Activated CD8-positive, alpha-beta memory T cell treated with anti-CD3 and anti-CD28 coated beads, Interleukin-2, amount 10 ng/mL, durations not matched to agents 7 days and 5 days (primary cell): Measurements from ENCODE around the gene BCL2L13. TPM values are rescaled to one million over a fixed set of nuclear protein-coding genes. Genes with fewer than 3 reads are reported as not detected.

Experiments
- ATAC-seq: fragments of 150-1000 bp; cut with Tn5 transposase; one replicate; pipeline ENCODE4 v1.10.0; 2021; ENCODE audit warnings: moderate library complexity
- CTCF ChIA-PET: fragments of 350-600 bp; sonication (Branson Sonifier 250); formaldehyde crosslinking; loops from one replicate; lab custom pipeline; 2021; ENCODE audit warnings: antibody characterized with exemption; lab: Charles Lee
- DNase-seq: peaks from one replicate; pipeline ENCODE4 v3.0.0-alpha.2; 2020
- H3K27ac Mint-ChIP-seq: one replicate; pipeline ENCODE4 v1.8.0; 2021; ENCODE audit warnings: mild to moderate bottlenecking, mixed read lengths
- H3K27me3 Mint-ChIP-seq: one replicate; pipeline ENCODE4 v1.8.0; 2021; ENCODE audit warnings: mixed read lengths
- H3K36me3 Mint-ChIP-seq: one replicate; pipeline ENCODE4 v1.8.0; 2021; ENCODE audit warnings: mild to moderate bottlenecking, mixed read lengths
- H3K4me1 Mint-ChIP-seq: one replicate; pipeline ENCODE4 v1.8.0; 2021; ENCODE audit warnings: mixed read lengths
- H3K4me3 Mint-ChIP-seq: one replicate; pipeline ENCODE4 v1.8.0; 2021; ENCODE audit warnings: mild to moderate bottlenecking, moderate library complexity, mixed read lengths
- H3K9me3 Mint-ChIP-seq: one replicate; pipeline ENCODE4 v1.8.0; 2022; ENCODE audit warnings: low read depth, mixed read lengths
- total RNA-seq, 2 experiments: library from RNA; stranded (reverse); gene quantifications; one replicate each; pipeline ENCODE4 v1.2.3, GENCODE V29; 2021

Gene BCL2L13
- total RNA-seq, 2 experiments from 2014 or later, result 27.6 to 32.7 TPM

GRCh38 chr22:17726928-17727897 is 88.7 kb downstream of the BCL2L13 start:
- CTCF ChIA-PET, result interaction anchor here (1.0 to 1.5 kb wide), 3 partner anchors 15 to 58 kb away, joined by 3 to 4 read pairs (median 3); no protein-coding TSS in a partner anchor
- Mint-ChIP-seq H3K4me3 (no peak overlapping the region), H3K9me3 (no peaks in the 10 kb centered on the region), H3K27ac (peak overlapping the region; percentile 5), H3K36me3 (peaks cover 8% of the 10 kb centered on the region), H3K27me3 (no peaks in the 10 kb centered on the region), H3K4me1 (peaks cover 11% of the 10 kb centered on the region)
- ATAC-seq, result no peak
- DNase-seq, result no peak

GRCh38 chr22:17728786-17729185 is 90.2 kb downstream of the BCL2L13 start:
- H3K27ac Mint-ChIP-seq, result no peak overlapping the region
- DNase-seq (no peak), ATAC-seq (no peak)
- H3K4me3 Mint-ChIP-seq, result no peak overlapping the region
- no peaks in the 10 kb centered on the region for H3K27me3 Mint-ChIP-seq
- H3K4me1 Mint-ChIP-seq, result peaks cover 17% of the 10 kb centered on the region
- H3K36me3 Mint-ChIP-seq, result peaks cover 17% of the 10 kb centered on the region
- no peaks in the 10 kb centered on the region for H3K9me3 Mint-ChIP-seq
- CTCF ChIA-PET, result interaction anchor here (1.5 kb wide), 1 partner anchor 14 kb away, joined by 3 read pairs; no protein-coding TSS in a partner anchor

GRCh38 chr22:17729561-17729960 is 91.0 kb downstream of the BCL2L13 start:
- peaks cover 18% of the 10 kb centered on the region for H3K36me3 Mint-ChIP-seq
- CTCF ChIA-PET, result no interaction called here
- H3K9me3 Mint-ChIP-seq, result no peaks in the 10 kb centered on the region
- ATAC-seq (no peak), DNase-seq (no peak)
- H3K4me3 Mint-ChIP-seq, result no peak overlapping the region
- H3K4me1 Mint-ChIP-seq, result peaks cover 24% of the 10 kb centered on the region
- H3K27ac Mint-ChIP-seq, result no peak overlapping the region
- H3K27me3 Mint-ChIP-seq, result no peaks in the 10 kb centered on the region

- no peak overlapping the region for H3K4me3 Mint-ChIP-seq
- H3K4me1 Mint-ChIP-seq, result peaks cover 17% of the 10 kb centered on the region
- no peaks in the 10 kb centered on the region for H3K27me3 Mint-ChIP-seq
- no peaks in the 10 kb centered on the region for H3K9me3 Mint-ChIP-seq
- DNase-seq, result no peak
- H3K36me3 Mint-ChIP-seq, result peaks cover 13% of the 10 kb centered on the region
- CTCF ChIA-PET, result interaction anchor here (1.4 kb wide), 1 partner anchor 11 kb away, joined by 6 read pairs; no protein-coding TSS in a partner anchor
- no peak overlapping the region for H3K27ac Mint-ChIP-seq
- no peak for ATAC-seq
Measured at GRCh38 chr22:17732251-17732854, 93.8 kb downstream of the BCL2L13 start.

GRCh38 chr22:17733466-17733865 is 94.9 kb downstream of the BCL2L13 start:
- Mint-ChIP-seq H3K27ac (peak overlapping the region; percentile 61), H3K27me3 (no peaks in the 10 kb centered on the region), H3K4me1 (peaks cover 17% of the 10 kb centered on the region), H3K9me3 (no peaks in the 10 kb centered on the region), H3K4me3 (no peak overlapping the region), H3K36me3 (peaks cover 13% of the 10 kb centered on the region)
- no peak for ATAC-seq
- DNase-seq, result no peak
- CTCF ChIA-PET, result interaction anchor here (1.7 kb wide), 1 partner anchor 10 kb away, joined by 15 read pairs; no protein-coding TSS in a partner anchor

GRCh38 chr22:17734187-17734586 is 95.6 kb downstream of the BCL2L13 start:
- Mint-ChIP-seq H3K27me3 (no peaks in the 10 kb centered on the region), H3K9me3 (no peaks in the 10 kb centered on the region), H3K4me1 (peaks cover 17% of the 10 kb centered on the region), H3K4me3 (no peak overlapping the region), H3K36me3 (peaks cover 13% of the 10 kb centered on the region), H3K27ac (peak overlapping the region; percentile 16)
- DNase-seq, result peak; percentile 76
- CTCF ChIA-PET, result interaction anchor here (1.2 to 1.7 kb wide), 2 partner anchors 9 to 51 kb away, joined by 3 to 15 read pairs; no protein-coding TSS in a partner anchor
- peak; percentile 93 for ATAC-seq

- H3K4me3 Mint-ChIP-seq, result no peak overlapping the region
- no peak overlapping the region for H3K27ac Mint-ChIP-seq
- DNase-seq, result no peak
- CTCF ChIA-PET, result interaction anchor here (1.0 kb wide), 1 partner anchor 180 kb away, joined by 3 read pairs; no protein-coding TSS in a partner anchor
- peaks cover 14% of the 10 kb centered on the region for H3K4me1 Mint-ChIP-seq
- H3K9me3 Mint-ChIP-seq, result no peaks in the 10 kb centered on the region
- no peak for ATAC-seq
- H3K27me3 Mint-ChIP-seq, result no peaks in the 10 kb centered on the region
- peaks cover 7% of the 10 kb centered on the region for H3K36me3 Mint-ChIP-seq
Measured at GRCh38 chr22:17738386-17739128, 100.0 kb downstream of the BCL2L13 start.

GRCh38 chr22:17739196-17739975 is 100.8 kb downstream of the BCL2L13 start:
- ATAC-seq (no peak), DNase-seq (no peak)
- Mint-ChIP-seq H3K27ac (no peak overlapping the region), H3K4me3 (no peak overlapping the region), H3K9me3 (no peaks in the 10 kb centered on the region), H3K36me3 (peaks cover 3% of the 10 kb centered on the region), H3K27me3 (no peaks in the 10 kb centered on the region), H3K4me1 (peaks cover 6% of the 10 kb centered on the region)
- CTCF ChIA-PET, result interaction anchor here (0.8 to 5.3 kb wide), 3 partner anchors 46 to 337 kb away, joined by 3 to 35 read pairs (median 4); partner anchors contain the start of gene PEX26

- no peak for DNase-seq
- Mint-ChIP-seq H3K4me1 (no peaks in the 10 kb centered on the region), H3K27me3 (no peaks in the 10 kb centered on the region), H3K4me3 (no peak overlapping the region), H3K9me3 (no peaks in the 10 kb centered on the region), H3K36me3 (no peaks in the 10 kb centered on the region), H3K27ac (no peak overlapping the region)
- ATAC-seq, result no peak
- CTCF ChIA-PET, result interaction anchor here (0.6 to 6.6 kb wide), 21 partner anchors 8 to 667 kb away, joined by 3 to 109 read pairs (median 6); partner anchors contain the start of genes BCL2L13, BID and PEX26
Measured at GRCh38 chr22:17741866-17742526, 103.4 kb downstream of the BCL2L13 start.

GRCh38 chr22:17742527-17742902 is 104.0 kb downstream of the BCL2L13 start:
- H3K4me3 Mint-ChIP-seq, result no peak overlapping the region
- CTCF ChIA-PET, result interaction anchor here (0.6 to 6.6 kb wide), 21 partner anchors 8 to 668 kb away, joined by 3 to 109 read pairs (median 6); partner anchors contain the start of genes BCL2L13, BID and PEX26
- H3K36me3 Mint-ChIP-seq, result no peaks in the 10 kb centered on the region
- DNase-seq, result peak; percentile 74
- no peaks in the 10 kb centered on the region for H3K27me3 Mint-ChIP-seq
- no peaks in the 10 kb centered on the region for H3K4me1 Mint-ChIP-seq
- ATAC-seq, result peak; percentile 65
- no peak overlapping the region for H3K27ac Mint-ChIP-seq
- no peaks in the 10 kb centered on the region for H3K9me3 Mint-ChIP-seq

GRCh38 chr22:17743661-17744411 is 105.3 kb downstream of the BCL2L13 start:
- H3K4me1 Mint-ChIP-seq, result no peaks in the 10 kb centered on the region
- no peaks in the 10 kb centered on the region for H3K36me3 Mint-ChIP-seq
- H3K27ac Mint-ChIP-seq, result no peak overlapping the region
- H3K9me3 Mint-ChIP-seq, result no peaks in the 10 kb centered on the region
- no peak for ATAC-seq
- CTCF ChIA-PET, result interaction anchor here (1.1 to 6.6 kb wide), 10 partner anchors 8 to 332 kb away, joined by 4 to 109 read pairs (median 13); partner anchors contain the start of genes BID and PEX26
- no peaks in the 10 kb centered on the region for H3K27me3 Mint-ChIP-seq
- no peak for DNase-seq
- H3K4me3 Mint-ChIP-seq, result no peak overlapping the region
